T-helper 17 cell (primary cell): ENCODE results near the gene TNNT1. TPM values are rescaled to one million over a fixed set of nuclear protein-coding genes. Genes with fewer than 3 reads are reported as not detected.
A peak's percentile ranks its signal among the peaks of the same experiment; 100 is the strongest.

ENCODE experiments used
- ATAC-seq: fragments of 150-1000 bp; cut with Tn5 transposase; 2 replicates; pipeline ENCODE4 v1.10.0; 2021; ENCODE audit warnings: mild to moderate bottlenecking, moderate library complexity
- DNase-seq, 3 donors: peaks; one replicate each; pipeline versions ENCODE4 v3.0.0 to v3.0.0-alpha.2; 2020 to 2021
- H3K9me3 ChIP-seq: one replicate; pipeline ENCODE4 v1.7.0; 2013; ENCODE audit warnings: low read length, mild to moderate bottlenecking; ENCODE audit not compliant: control insufficient read depth, poor library complexity, severe bottlenecking
- H3K27ac Mint-ChIP-seq: one replicate; pipeline ENCODE4 v1.8.0; 2022; ENCODE audit warnings: mild to moderate bottlenecking, moderate library complexity, mixed read lengths
- H3K27me3 Mint-ChIP-seq: one replicate; pipeline ENCODE4 v1.8.0; 2022; ENCODE audit warnings: mixed read lengths
- H3K36me3 Mint-ChIP-seq: one replicate; pipeline ENCODE4 v1.8.0; 2022; ENCODE audit warnings: low read depth, mixed read lengths
- H3K4me1 Mint-ChIP-seq: one replicate; pipeline ENCODE4 v1.8.0; 2022; ENCODE audit warnings: mild to moderate bottlenecking, mixed read lengths
- H3K4me3 Mint-ChIP-seq: one replicate; pipeline ENCODE4 v1.8.0; 2022; ENCODE audit warnings: mild to moderate bottlenecking, moderate library complexity, mixed read lengths
- total RNA-seq, 4 donors: library from RNA in 2 of 4; stranded (reverse) in 2 of 4; gene quantifications; one replicate each; pipeline ENCODE4 v1.2.3 and lab custom pipeline; 2022 to 2026

TNNT1 gene
- under 1 TPM in 1 of 2 donors, not detected in 1; 0.52 TPM for total RNA-seq
- total RNA-seq (lab: John Stamatoyannopoulos, UW), result 0.08 to 0.35 reads per million in 2 donors

GRCh38 chr19:55149078-55150003 lies at the start of gene TNNT1:
Gene TNNT1, minus strand, starts transcription at chr19:55149206. Its CDS starts 2,049 bp downstream, at chr19:55147157.
- H3K9me3 ChIP-seq, result peaks cover 3% of the 10 kb centered on the region
- no peak within 1 kb of the TSS for H3K27ac Mint-ChIP-seq
- no peak within 1 kb of the TSS for H3K4me3 Mint-ChIP-seq

GRCh38 chr19:55198651-55199050 lies 49.6 kb upstream of the TNNT1 start:
- Mint-ChIP-seq H3K27me3 (peaks cover 27% of the 10 kb centered on the region), H3K27ac (no peak overlapping the region), H3K4me1 (no peaks in the 10 kb centered on the region), H3K36me3 (peaks cover 2% of the 10 kb centered on the region), H3K4me3 (no peak overlapping the region)
- no peaks in the 10 kb centered on the region for H3K9me3 ChIP-seq
- DNase-seq (no peak), ATAC-seq (no peak)

More at GRCh38 chr19:55149078-55150003, at the start of gene TNNT1:
- H3K36me3 Mint-ChIP-seq, result peaks cover 8% of the 10 kb centered on the region
- H3K27me3 Mint-ChIP-seq, result peaks cover 34% of the 10 kb centered on the region
- ATAC-seq (no peak), DNase-seq (no peak)
- peaks cover 11% of the 10 kb centered on the region for H3K4me1 Mint-ChIP-seq

- ATAC-seq (no peak), DNase-seq (no peak)
- H3K9me3 ChIP-seq, result no peaks in the 10 kb centered on the region
- Mint-ChIP-seq H3K27me3 (peaks cover 28% of the 10 kb centered on the region), H3K27ac (no peak overlapping the region), H3K4me3 (no peak overlapping the region), H3K36me3 (peaks cover 2% of the 10 kb centered on the region), H3K4me1 (no peaks in the 10 kb centered on the region)
Observed at GRCh38 chr19:55197528-55197927, 48.5 kb upstream of the TNNT1 start.

GRCh38 chr19:55196803-55197202 lies 47.8 kb upstream of the TNNT1 start:
- H3K4me1 Mint-ChIP-seq, result no peaks in the 10 kb centered on the region
- H3K9me3 ChIP-seq, result no peaks in the 10 kb centered on the region
- no peak overlapping the region for H3K4me3 Mint-ChIP-seq
- H3K27ac Mint-ChIP-seq, result no peak overlapping the region
- ATAC-seq (no peak), DNase-seq (no peak)
- H3K27me3 Mint-ChIP-seq, result peaks cover 27% of the 10 kb centered on the region
- peaks cover 2% of the 10 kb centered on the region for H3K36me3 Mint-ChIP-seq

- ATAC-seq (no peak), DNase-seq (no peak)
- no peaks in the 10 kb centered on the region for H3K36me3 Mint-ChIP-seq
- no peak overlapping the region for H3K4me3 Mint-ChIP-seq
- no peak overlapping the region for H3K27ac Mint-ChIP-seq
- H3K27me3 Mint-ChIP-seq, result peaks cover 24% of the 10 kb centered on the region
- H3K9me3 ChIP-seq, result no peaks in the 10 kb centered on the region
- H3K4me1 Mint-ChIP-seq, result peaks cover 3% of the 10 kb centered on the region
Observed at GRCh38 chr19:55193481-55193880, 44.5 kb upstream of the TNNT1 start.

- ATAC-seq (no peak), DNase-seq (no peak)
- Mint-ChIP-seq H3K36me3 (peaks cover 2% of the 10 kb centered on the region), H3K27me3 (peaks cover 33% of the 10 kb centered on the region), H3K4me1 (peaks cover 4% of the 10 kb centered on the region), H3K4me3 (no peak overlapping the region), H3K27ac (no peak overlapping the region)
- H3K9me3 ChIP-seq, result no peaks in the 10 kb centered on the region
Observed at GRCh38 chr19:55189403-55189835, 40.4 kb upstream of the TNNT1 start.

GRCh38 chr19:55188625-55189024 lies 39.6 kb upstream of the TNNT1 start:
- no peak for ATAC-seq
- DNase-seq, result no peak
- Mint-ChIP-seq H3K36me3 (peaks cover 2% of the 10 kb centered on the region), H3K4me3 (no peak overlapping the region), H3K4me1 (peaks cover 4% of the 10 kb centered on the region), H3K27me3 (peaks cover 33% of the 10 kb centered on the region), H3K27ac (no peak overlapping the region)
- H3K9me3 ChIP-seq, result no peaks in the 10 kb centered on the region

- Mint-ChIP-seq H3K27me3 (peaks cover 32% of the 10 kb centered on the region), H3K4me3 (no peak overlapping the region), H3K4me1 (peaks cover 4% of the 10 kb centered on the region), H3K27ac (no peak overlapping the region), H3K36me3 (peaks cover 4% of the 10 kb centered on the region)
- no peak for ATAC-seq
- DNase-seq, result no peak
- no peaks in the 10 kb centered on the region for H3K9me3 ChIP-seq
Observed at GRCh38 chr19:55186080-55186479, 37.1 kb upstream of the TNNT1 start.

GRCh38 chr19:55181740-55182139 lies 32.7 kb upstream of the TNNT1 start:
- DNase-seq, result no peak
- Mint-ChIP-seq H3K27me3 (peaks cover 52% of the 10 kb centered on the region), H3K4me1 (peaks cover 12% of the 10 kb centered on the region), H3K36me3 (peaks cover 4% of the 10 kb centered on the region), H3K4me3 (no peak overlapping the region), H3K27ac (no peak overlapping the region)
- no peaks in the 10 kb centered on the region for H3K9me3 ChIP-seq
- ATAC-seq, result no peak

GRCh38 chr19:55179606-55180484 lies 30.8 kb upstream of the TNNT1 start, which contains the start of gene SYT5:
Gene SYT5, minus strand, starts transcription at chr19:55180289. Its CDS starts 1,248 bp downstream, at chr19:55179041.
- H3K9me3 ChIP-seq, result no peaks in the 10 kb centered on the region
- peaks cover 54% of the 10 kb centered on the region for H3K27me3 Mint-ChIP-seq
- H3K36me3 Mint-ChIP-seq, result peaks cover 2% of the 10 kb centered on the region
- H3K27ac Mint-ChIP-seq, result peak within 1 kb of the TSS; percentile 91
- peak; percentile 39 to 67 (median 52) for DNase-seq
- peak within 1 kb of the TSS; percentile 89 for H3K4me3 Mint-ChIP-seq
- ATAC-seq, result peak; percentile 43
- peaks cover 12% of the 10 kb centered on the region for H3K4me1 Mint-ChIP-seq

- no peaks in the 10 kb centered on the region for H3K9me3 ChIP-seq
- H3K36me3 Mint-ChIP-seq, result peaks cover 2% of the 10 kb centered on the region
- H3K4me1 Mint-ChIP-seq, result peaks cover 16% of the 10 kb centered on the region
- ATAC-seq, result peak; percentile 90
- H3K4me3 Mint-ChIP-seq, result peak overlapping the region; percentile 89
- peaks cover 59% of the 10 kb centered on the region for H3K27me3 Mint-ChIP-seq
- DNase-seq, result peak; percentile 89 to 98 (median 94)
- peak overlapping the region; percentile 91 for H3K27ac Mint-ChIP-seq
Observed at GRCh38 chr19:55178781-55179599, 30.0 kb upstream of the TNNT1 start.

- DNase-seq (no peak), ATAC-seq (no peak)
- Mint-ChIP-seq H3K36me3 (peaks cover 8% of the 10 kb centered on the region), H3K27me3 (peaks cover 68% of the 10 kb centered on the region), H3K27ac (peak overlapping the region; percentile 19), H3K4me1 (peaks cover 22% of the 10 kb centered on the region), H3K4me3 (no peak overlapping the region)
- no peaks in the 10 kb centered on the region for H3K9me3 ChIP-seq
Observed at GRCh38 chr19:55176076-55176475, 27.1 kb upstream of the TNNT1 start.
